Cardiac septum (tissue), 1 donor: ENCODE data around the gene STRIT1. TPM values are rescaled to one million over a fixed set of nuclear protein-coding genes. Genes with fewer than 3 reads are reported as not detected.

Experiments used
- DNase-seq: peaks from one replicate; pipeline ENCODE4 v3.0.0-alpha.2; 2020; ENCODE audit warnings: low spot score
- intact Hi-C: fragments of 100-400 bp; cut with DNase I; formaldehyde crosslinking; loops from one replicate; pipeline ENCODE4 v1.14.0; 2022
- total RNA-seq: library from RNA; stranded (reverse); fragmentation: NEBNext Ultra II Directional; extraction: Animal tissue kit (Norgen Biotek cat#: 25700); gene quantifications from one replicate; pipeline ENCODE4 v1.2.1, GENCODE V29; 2021
- donor health status: DM: no; HTN: no; CAD: no.

Gene STRIT1
- total RNA-seq, 1 donor from 2014 or later, result 4.8 TPM

DNA sequence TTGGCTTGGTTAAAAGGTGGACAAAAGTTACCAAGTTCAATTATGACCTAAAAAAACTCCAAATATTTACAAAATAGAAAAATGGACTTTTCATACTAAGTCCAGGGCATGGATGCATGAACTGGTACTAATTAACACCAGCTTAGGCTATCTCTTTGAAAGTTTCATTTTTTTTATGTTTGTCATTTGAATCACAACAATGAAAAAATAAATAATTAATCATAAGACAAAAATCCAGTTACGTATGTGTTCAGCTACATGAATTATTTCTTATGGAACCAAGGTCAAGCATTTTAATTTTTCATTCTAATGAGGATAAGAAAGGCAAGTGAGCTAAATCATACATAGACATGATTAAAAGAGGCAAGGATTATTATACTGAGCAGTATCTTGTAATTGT, 23.7 kb upstream of the STRIT1 start:
- DNase-seq, result no peak
- intact Hi-C loops, result loop anchor here (2.0 kb wide), 1 partner anchor 84 kb away; no protein-coding TSS in a partner anchor

- intact Hi-C loops, result loop anchor here (2.0 kb wide), 1 partner anchor 84 kb away; no protein-coding TSS in a partner anchor
Measured at GRCh38 chr3:155316426-155316825, 22.9 kb upstream of the STRIT1 start.

DNA sequence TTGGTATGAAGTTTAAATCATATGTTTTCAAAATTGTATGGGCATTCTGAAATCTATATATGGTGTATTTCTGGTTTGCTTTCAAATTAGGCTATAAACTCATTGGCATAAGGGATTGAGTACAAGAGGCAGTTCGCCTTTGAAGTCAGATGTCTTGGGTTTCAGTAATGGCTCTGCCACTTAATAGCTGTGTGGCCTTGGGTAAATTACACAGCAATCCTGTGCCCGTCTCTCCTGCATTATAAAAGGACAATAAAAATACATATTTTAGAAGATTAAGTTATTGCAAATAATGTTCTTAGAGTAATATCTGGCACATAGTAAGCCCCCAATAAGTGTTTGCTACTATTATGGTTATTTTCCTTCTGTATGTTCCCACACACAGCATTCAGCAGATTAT, 20.4 kb upstream of the STRIT1 start:
- intact Hi-C loops, result no loop called here
- DNase-seq, result no peak

More at GRCh38 chr3:155316426-155316825, 22.9 kb upstream of the STRIT1 start:
- DNase-seq, result no peak

GRCh38 chr3:155313300-155313699, 19.8 kb upstream of the STRIT1 start:
- intact Hi-C loops, result no loop called here
- DNase-seq, result no peak

DNA sequence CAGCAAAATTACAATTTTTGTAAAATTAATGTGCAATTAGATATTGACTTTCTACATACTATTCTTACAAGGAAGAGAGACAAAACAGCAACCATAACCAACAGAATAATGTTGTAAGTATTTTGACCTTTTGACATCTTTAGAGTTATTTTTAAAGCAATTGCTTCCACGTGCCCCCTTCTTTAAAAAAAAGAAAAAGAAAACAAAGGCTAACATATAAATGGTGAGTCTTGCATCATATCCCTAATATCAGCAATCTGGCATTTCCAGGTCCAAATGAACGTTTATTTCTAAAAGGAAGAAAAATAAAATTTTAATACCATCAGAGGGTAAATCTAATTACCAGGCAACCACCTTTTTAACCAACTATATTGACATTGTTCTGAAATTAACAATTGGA, 19.3 kb upstream of the STRIT1 start:
- intact Hi-C loops, result no loop called here
- no peak for DNase-seq

- intact Hi-C loops, result no loop called here
- no peak for DNase-seq
Measured at GRCh38 chr3:155309581-155309980, 16.1 kb upstream of the STRIT1 start.

DNA sequence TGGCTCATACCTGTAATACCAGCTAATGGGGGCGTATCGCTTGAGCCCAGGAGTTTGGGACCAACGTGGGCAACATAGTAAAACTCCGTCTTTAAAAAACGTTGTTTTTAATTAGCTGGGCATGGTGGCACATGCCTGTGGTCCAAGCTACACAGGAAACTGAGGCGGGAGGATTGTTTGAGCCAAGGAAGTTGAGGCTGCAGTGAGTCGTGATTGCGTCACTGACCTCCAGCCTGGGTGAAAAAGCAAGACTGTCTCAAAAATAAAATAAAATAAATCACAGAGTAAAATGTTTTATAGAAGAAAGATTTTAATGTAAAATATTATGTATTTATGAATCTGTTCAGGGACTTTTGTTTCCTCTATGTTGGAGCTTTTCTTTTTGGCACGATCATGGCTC, 15.3 kb upstream of the STRIT1 start:
- intact Hi-C loops, result no loop called here
- DNase-seq, result no peak

DNA sequence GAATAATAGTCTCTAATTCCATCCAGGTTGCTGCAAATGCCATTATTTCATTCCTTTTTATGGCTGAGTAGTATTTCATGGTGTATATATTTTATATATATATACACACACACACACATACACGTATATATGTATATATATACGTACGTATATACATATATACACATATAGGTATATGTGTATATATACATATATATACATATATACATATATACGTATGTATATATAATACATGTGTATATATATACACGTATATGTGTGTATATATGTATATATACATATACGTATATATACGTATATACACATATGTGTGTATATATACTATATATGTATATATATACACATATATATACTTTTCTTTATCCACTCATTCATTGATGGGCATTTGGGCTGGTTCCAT, 13.7 kb upstream of the STRIT1 start:
- intact Hi-C loops, result no loop called here

GRCh38 chr3:155304394-155304793, 10.9 kb upstream of the STRIT1 start:
- intact Hi-C loops, result no loop called here

More for the DNA sequence above, 13.7 kb upstream of the STRIT1 start:
- DNase-seq, result no peak

GRCh38 chr3:155303540-155304097, 10.1 kb upstream of the STRIT1 start:
- no peak for DNase-seq
- intact Hi-C loops, result no loop called here

More at GRCh38 chr3:155304394-155304793, 10.9 kb upstream of the STRIT1 start:
- no peak for DNase-seq

- DNase-seq, result no peak
- intact Hi-C loops, result no loop called here
Measured at GRCh38 chr3:155302891-155303290, 9.4 kb upstream of the STRIT1 start.

GRCh38 chr3:155302481-155302880, 9.0 kb upstream of the STRIT1 start:
- no peak for DNase-seq
- intact Hi-C loops, result no loop called here

DNA sequence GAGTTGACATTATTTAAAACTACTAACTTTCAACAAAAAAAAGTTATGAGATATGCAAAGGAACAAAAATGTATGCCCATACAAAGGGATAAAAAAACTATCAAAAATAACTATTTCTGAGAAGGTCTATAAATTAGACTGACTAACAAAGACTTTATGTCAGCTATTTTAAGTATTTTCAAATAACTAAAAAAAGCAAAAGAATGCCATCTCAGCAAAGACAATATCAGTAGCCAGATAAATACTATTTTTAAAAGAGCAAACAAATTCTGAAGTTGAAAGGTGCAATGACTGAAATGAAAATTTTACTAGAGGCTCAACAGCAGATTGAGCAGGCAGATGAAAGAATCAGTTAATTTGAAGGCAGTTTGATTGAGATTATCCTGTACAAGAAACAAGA, 3.6 kb upstream of the STRIT1 start:
- no peak for DNase-seq
- intact Hi-C loops, result no loop called here

DNA sequence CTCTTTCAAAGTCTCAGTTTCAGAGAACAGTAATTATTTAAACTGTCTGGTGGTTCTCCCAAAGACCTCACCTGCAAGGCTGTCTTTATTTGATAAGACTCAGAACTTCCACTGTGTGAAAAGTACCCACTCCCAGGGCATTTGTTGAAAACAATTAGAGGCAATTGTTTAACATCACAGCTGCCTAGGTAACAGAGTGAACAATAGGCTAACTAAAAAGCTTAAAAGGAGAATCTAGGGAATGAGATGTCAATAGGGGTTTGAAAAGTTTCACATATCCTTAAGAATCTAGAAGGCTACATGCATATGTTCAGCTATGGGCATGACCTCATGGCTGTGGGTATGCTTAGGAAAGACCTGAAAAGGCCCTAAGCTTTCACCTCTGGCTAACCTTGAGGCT, 2.9 kb upstream of the STRIT1 start:
- no peak for DNase-seq
- intact Hi-C loops, result no loop called here

DNA sequence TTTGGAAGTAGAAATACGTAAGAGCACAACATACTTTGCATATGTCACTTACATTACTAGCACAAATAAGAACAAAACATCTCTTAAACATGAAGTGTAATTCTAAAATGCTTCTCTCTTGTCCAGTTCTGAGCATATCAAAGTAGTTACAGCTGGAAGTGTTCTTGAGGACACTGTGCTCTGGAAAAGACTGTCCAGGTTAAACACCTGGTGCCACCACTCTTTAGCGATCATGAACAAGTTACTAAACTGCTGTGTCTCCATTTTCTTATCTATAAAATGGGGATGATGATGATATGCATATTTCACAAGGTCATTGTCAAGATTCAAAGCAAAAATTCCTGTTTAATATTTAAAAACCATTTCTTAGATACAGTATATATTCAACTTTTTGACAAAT, 790 bp downstream of the STRIT1 start:
- no peak for DNase-seq
- intact Hi-C loops, result no loop called here

DNA sequence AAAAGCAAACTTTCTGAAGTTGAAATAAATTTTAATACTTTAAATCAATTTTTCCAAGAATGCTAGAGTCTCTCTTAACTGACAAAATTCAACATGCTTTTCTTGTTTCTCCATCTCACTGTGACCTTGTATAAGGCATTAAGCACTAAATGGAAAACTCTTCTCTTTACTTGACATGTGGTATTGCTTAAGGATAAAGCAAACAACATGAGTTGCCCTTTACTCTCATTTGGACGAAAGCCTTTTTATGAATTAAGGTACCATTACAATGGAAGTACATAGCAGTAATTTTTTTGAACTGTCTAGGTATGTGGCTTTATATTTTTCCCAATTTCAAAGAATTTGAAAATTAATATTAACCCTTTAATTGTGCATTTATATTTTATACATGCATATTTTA, 1.4 kb downstream of the STRIT1 start:
- intact Hi-C loops, result no loop called here
- DNase-seq, result no peak

- DNase-seq, result no peak
- intact Hi-C loops, result no loop called here
Measured at GRCh38 chr3:155286736-155287135, 6.7 kb downstream of the STRIT1 start.

DNA sequence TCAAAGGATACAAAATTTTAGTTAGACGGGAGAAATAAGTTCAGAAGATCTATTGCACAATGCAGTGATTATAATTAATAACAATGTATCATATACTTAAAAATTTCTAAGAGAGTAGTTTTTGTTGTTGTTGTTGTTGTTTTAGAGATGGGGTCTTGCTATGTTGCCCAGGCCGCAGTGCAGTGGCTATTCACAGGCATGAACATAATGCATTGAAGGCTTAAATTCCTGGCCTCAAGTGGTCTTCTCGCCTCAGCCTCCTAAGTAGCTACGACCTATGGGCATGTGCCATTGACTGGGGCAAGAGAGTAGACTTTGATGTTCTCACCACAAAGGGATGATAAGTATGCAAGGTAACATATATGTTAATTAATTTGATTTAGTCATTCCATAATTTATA, 7.5 kb downstream of the STRIT1 start:
- intact Hi-C loops, result no loop called here
- no peak for DNase-seq

- DNase-seq, result no peak
- intact Hi-C loops, result no loop called here
Measured at GRCh38 chr3:155283092-155284056, 10.1 kb downstream of the STRIT1 start.

DNA sequence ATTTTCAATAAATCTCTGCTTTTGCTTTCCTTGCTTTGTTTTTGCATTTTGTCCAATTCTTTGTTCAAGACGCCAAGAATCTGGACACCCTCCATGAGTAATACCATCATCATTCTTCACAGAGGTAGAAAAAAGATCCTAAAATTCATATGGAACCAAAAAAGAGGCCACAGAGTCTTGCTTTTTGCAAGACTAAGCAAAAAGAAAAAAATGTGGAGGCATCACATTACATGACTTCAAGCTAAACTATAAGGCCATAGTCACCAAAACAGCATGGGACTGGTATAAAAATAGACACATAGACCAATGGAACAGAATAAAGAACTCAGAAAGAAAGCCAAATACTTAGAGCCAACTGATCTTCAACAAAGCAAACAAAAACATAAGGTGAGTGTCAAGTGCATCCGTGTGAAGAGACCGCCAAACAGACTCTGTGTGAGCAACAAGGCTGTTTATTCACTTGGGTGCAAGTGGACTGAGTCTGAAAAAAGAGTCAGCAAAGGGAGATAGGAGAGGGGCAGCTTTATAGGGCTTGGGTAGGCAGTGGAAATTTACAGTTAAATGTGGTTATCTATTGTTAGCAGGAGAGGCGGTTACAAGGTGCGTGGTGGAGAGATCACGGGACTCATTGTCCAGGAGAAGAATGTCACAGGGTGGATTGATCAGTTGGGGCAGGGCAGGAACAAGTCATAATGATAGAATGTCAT, 10.9 kb downstream of the STRIT1 start:
- DNase-seq, result no peak
- intact Hi-C loops, result no loop called here
